ENCODE measurements around the gene FBXW11.

DNA sequence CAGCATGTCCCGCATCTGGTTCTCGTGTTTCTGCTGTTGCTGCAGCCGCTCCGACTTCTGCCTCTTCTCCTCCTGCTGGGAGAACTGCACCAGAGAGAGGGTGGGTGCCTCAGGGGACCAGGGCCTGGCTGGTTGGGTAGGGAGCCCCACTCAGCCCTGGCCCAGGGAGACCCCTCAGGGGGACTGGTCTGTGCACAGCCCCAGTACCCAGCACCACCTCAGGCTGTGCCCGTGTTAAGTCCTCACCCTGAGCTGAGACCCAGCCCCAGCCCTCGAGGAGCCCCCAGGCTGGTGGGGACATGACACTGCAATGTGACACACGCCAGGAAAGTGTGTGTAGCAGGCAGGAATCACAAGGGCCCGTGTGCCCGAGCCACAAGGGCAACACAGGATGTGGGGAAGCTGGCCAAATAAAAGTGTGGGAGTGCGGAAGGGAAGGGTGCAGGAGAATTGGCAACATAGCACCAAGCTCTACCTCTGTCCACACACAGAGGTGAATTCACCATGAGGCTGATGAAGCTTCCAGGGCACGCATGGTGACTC lies 48.2 kb upstream of the FBXW11 start:
- no peak for TF ChIP-seq EZH2phosphoT487 (IDR thresholded peaks at IDR 0.05; ENCODE audit: low read depth)
- TF ChIP-seq, protein P1, sequence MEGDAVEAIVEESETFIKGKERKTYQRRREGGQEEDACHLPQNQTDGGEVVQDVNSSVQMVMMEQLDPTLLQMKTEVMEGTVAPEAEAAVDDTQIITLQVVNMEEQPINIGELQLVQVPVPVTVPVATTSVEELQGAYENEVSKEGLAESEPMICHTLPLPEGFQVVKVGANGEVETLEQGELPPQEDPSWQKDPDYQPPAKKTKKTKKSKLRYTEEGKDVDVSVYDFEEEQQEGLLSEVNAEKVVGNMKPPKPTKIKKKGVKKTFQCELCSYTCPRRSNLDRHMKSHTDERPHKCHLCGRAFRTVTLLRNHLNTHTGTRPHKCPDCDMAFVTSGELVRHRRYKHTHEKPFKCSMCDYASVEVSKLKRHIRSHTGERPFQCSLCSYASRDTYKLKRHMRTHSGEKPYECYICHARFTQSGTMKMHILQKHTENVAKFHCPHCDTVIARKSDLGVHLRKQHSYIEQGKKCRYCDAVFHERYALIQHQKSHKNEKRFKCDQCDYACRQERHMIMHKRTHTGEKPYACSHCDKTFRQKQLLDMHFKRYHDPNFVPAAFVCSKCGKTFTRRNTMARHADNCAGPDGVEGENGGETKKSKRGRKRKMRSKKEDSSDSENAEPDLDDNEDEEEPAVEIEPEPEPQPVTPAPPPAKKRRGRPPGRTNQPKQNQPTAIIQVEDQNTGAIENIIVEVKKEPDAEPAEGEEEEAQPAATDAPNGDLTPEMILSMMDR (IDR thresholded peaks at IDR 0.05; ENCODE audit: low read depth, low read length) = no peak

Measured in OCI-LY3 (cell line).